ENCODE measurements around the gene ZDHHC20. TPM values are rescaled to one million over a fixed set of nuclear protein-coding genes. Genes with fewer than 3 reads are reported as not detected.

The ZDHHC20 gene
- total RNA-seq, 1 donor from 2014 or later, result 14.0 TPM

DNA sequence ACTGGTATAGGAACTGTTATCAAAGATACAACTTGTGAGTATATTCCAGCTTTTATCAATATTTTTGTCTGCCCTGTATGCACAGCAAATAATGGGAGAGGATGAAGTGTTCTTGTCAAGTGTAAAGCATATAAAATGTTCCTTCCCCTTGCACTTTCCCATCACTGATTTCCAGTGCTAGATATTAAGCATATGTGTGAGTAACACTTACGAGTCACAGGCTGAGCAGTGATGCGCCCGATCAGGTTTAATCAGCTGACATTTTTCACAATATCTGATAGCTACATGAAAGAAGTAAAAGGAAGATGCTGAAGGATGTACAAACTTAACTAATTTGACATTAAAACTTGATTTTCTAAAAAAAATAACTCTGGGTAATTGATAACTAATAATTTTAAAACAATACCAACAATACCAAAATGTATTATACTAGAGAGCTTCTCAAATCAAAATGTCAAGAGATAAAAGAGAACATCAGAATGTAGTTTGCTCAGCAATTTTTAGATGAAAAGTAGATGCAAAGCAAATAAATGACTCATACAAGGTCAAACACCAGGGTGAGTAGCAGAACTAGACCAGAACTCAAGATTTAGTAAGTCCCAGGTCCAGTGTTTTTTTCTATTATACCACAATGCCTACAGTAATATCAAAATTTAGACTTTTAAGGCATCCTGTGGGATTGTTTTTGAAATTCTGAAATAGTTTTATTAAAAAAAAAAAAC lies 56.4 kb downstream of the ZDHHC20 start:
- H3K36me3 ChIP-seq, result peaks cover 41% of the 10 kb centered on the region
- no peaks in the 10 kb centered on the region for H3K27me3 ChIP-seq (ENCODE audit: low read depth)
- H3K9me3 ChIP-seq (replicated peaks), result peaks cover 5% of the 10 kb centered on the region
- no peaks in the 10 kb centered on the region for H3K4me1 ChIP-seq
- no peak for DNase-seq
- no peak overlapping the region for H3K4me3 ChIP-seq
- TF ChIP-seq, protein P1, sequence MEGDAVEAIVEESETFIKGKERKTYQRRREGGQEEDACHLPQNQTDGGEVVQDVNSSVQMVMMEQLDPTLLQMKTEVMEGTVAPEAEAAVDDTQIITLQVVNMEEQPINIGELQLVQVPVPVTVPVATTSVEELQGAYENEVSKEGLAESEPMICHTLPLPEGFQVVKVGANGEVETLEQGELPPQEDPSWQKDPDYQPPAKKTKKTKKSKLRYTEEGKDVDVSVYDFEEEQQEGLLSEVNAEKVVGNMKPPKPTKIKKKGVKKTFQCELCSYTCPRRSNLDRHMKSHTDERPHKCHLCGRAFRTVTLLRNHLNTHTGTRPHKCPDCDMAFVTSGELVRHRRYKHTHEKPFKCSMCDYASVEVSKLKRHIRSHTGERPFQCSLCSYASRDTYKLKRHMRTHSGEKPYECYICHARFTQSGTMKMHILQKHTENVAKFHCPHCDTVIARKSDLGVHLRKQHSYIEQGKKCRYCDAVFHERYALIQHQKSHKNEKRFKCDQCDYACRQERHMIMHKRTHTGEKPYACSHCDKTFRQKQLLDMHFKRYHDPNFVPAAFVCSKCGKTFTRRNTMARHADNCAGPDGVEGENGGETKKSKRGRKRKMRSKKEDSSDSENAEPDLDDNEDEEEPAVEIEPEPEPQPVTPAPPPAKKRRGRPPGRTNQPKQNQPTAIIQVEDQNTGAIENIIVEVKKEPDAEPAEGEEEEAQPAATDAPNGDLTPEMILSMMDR (IDR thresholded peaks at IDR 0.05; ENCODE audit: borderline replicate concordance), result no peak
- intact Hi-C loops (cut with micrococcal nuclease), result no loop called here
- H3K27ac ChIP-seq (replicated peaks), result no peak overlapping the region

DNA sequence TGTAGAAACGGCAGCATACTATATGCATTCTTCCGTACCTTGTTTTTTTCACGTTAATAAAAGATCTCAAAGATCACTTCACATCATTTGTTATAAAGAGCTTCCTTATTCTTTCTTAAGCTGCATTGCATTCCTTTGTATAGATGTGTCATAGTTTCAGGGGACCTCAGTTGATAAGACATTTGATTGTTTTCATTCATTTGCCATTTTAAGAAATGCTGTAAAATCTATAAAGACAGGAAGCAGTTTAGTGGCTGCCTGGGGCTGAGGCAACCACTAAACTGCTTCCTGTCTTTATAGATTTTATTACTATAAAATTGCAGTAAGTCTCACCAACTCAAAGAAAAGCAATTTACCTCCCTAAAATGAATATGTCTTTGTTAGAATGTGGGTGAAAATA lies 59.4 kb downstream of the ZDHHC20 start:
- no peak overlapping the region for H3K4me3 ChIP-seq
- intact Hi-C loops (cut with micrococcal nuclease), result no loop called here
- H3K27ac ChIP-seq (replicated peaks), result no peak overlapping the region
- DNase-seq, result no peak
- no peaks in the 10 kb centered on the region for H3K4me1 ChIP-seq
- peaks cover 48% of the 10 kb centered on the region for H3K36me3 ChIP-seq
- TF ChIP-seq, protein P1 (IDR thresholded peaks at IDR 0.05; ENCODE audit: borderline replicate concordance), result no peak
- no peaks in the 10 kb centered on the region for H3K9me3 ChIP-seq (replicated peaks)
- H3K27me3 ChIP-seq (ENCODE audit: low read depth), result no peaks in the 10 kb centered on the region

DNA sequence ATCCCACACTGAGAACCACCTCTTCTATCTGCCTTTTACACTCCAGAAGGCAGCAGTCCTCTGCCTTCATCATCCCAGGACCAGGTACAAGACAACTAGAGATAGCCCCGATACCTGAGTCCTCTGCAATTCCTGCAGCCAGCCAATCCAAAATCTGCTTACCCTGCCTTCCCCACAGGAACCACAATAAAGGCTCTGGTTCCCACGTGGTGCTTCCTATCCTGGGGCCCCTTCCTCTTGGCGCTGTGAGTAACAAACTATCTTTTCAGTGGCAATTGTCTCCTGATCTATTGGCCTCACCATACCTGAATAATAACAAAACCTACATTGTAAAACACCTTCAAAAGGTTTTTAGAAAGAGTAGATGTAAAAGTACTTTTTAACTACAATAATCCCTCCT lies 63.1 kb downstream of the ZDHHC20 start:
- TF ChIP-seq, protein P1 (IDR thresholded peaks at IDR 0.05; ENCODE audit: borderline replicate concordance), result no peak
- no peak overlapping the region for H3K4me3 ChIP-seq
- H3K36me3 ChIP-seq, result peaks cover 45% of the 10 kb centered on the region
- H3K27me3 ChIP-seq (ENCODE audit: low read depth), result no peaks in the 10 kb centered on the region
- intact Hi-C loops (cut with micrococcal nuclease), result no loop called here
- DNase-seq, result no peak
- H3K27ac ChIP-seq (replicated peaks), result no peak overlapping the region
- H3K4me1 ChIP-seq, result no peaks in the 10 kb centered on the region
- H3K9me3 ChIP-seq (replicated peaks), result no peaks in the 10 kb centered on the region

DNA sequence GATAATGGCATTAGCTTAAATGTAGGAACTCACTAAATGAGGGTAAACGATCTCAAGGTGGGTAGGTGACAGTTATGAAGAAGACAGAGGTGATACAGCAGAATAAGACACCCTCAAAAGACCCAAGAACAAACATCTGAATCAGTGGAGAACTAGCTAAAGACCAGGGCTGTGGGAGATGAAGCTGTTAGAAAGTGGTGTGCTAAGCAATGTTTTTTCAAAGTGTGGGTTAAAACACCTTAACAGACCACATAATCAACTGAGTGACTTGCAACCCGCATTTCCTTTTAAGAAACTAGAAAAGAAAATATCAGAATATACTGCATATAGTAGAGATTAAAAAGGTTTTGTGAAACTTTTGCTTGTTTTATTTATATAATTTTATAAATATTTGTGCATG lies 70.0 kb downstream of the ZDHHC20 start:
- Histone ChIP-seq H3K4me3 (no peak overlapping the region), H3K27me3 (ENCODE audit: low read depth) (no peaks in the 10 kb centered on the region), H3K27ac (replicated peaks) (no peak overlapping the region), H3K36me3 (peaks cover 84% of the 10 kb centered on the region), H3K4me1 (no peaks in the 10 kb centered on the region), H3K9me3 (replicated peaks) (peaks cover 11% of the 10 kb centered on the region)
- TF ChIP-seq, protein P1 (IDR thresholded peaks at IDR 0.05; ENCODE audit: borderline replicate concordance), result no peak
- DNase-seq, result no peak
- intact Hi-C loops (cut with micrococcal nuclease), result no loop called here

DNA sequence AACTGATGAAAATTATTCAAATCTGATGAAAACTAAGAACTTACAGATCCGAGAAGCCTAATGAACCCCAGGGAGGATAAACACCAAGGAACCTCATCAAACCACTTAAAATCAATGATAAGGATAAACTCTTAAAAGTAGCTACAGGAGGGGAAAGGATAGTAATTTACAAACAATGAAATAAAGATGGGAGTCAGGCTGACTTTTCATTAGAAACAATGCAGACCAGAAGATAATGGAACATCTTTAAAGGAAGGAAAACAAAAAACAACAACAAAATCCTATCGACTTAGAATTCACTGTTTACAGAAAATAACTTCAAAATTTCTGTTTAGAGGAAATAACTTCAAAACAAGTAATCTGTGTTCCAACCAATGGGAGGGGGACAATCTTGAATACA lies 73.4 kb downstream of the ZDHHC20 start:
- Histone ChIP-seq H3K27me3 (ENCODE audit: low read depth) (no peaks in the 10 kb centered on the region), H3K9me3 (replicated peaks) (peaks cover 11% of the 10 kb centered on the region), H3K36me3 (peaks cover 87% of the 10 kb centered on the region), H3K4me3 (no peak overlapping the region), H3K4me1 (no peaks in the 10 kb centered on the region), H3K27ac (replicated peaks) (no peak overlapping the region)
- TF ChIP-seq, protein P1 (IDR thresholded peaks at IDR 0.05; ENCODE audit: borderline replicate concordance), result no peak
- no peak for DNase-seq
- intact Hi-C loops (cut with micrococcal nuclease), result no loop called here

All from left ventricle myocardium inferior (tissue), 1 donor.